Uterus (tissue), 4 donors: ENCODE data around the gene PCDHA7. TPM values are rescaled to one million over a fixed set of nuclear protein-coding genes. Genes with fewer than 3 reads are reported as not detected.
A peak's percentile ranks its signal among the peaks of the same experiment; 100 is the strongest.
"Not testable (repeated sequence)": the region's sequence is repeated elsewhere in the genome, so short reads cannot be mapped to it uniquely, and the experiment has no call there.

ENCODE experiments used
- DNase-seq, 2 donors: peaks; one replicate each; pipeline ENCODE4 v3.0.0-alpha.2; 2019 to 2020
- H3K27ac ChIP-seq, 2 donors: fragments of 200-600 bp; sonication (generic); 1 replicate in 1 of 2; 2 replicates in 1 of 2; pipeline ENCODE4 v1.5.1; 2016 to 2018
- H3K27me3 ChIP-seq, 2 donors: fragments of 200-600 bp; sonication (generic); one replicate each; pipeline ENCODE4 v1.5.1; 2018 to 2019; ENCODE audit warnings: control low read depth in 1 of 2
- H3K36me3 ChIP-seq, 2 donors: fragments of 200-600 bp; sonication (generic); one replicate each; pipeline ENCODE4 v1.5.1; 2019; ENCODE audit warnings: control low read depth in 1 of 2
- H3K4me1 ChIP-seq, 2 donors: fragments of 200-600 bp; sonication (generic); one replicate each; pipeline ENCODE4 v1.5.1; 2018 to 2019; ENCODE audit warnings: control low read depth in 1 of 2
- H3K4me3 ChIP-seq, 2 donors: fragments of 200-600 bp; sonication (generic); 1 replicate in 1 of 2; 2 replicates in 1 of 2; pipeline ENCODE4 v1.5.1; 2018 to 2019; ENCODE audit warnings: mild to moderate bottlenecking in 1 of 2
- H3K9me3 ChIP-seq, 2 donors: fragments of 200-600 bp; sonication (generic); one replicate each; pipeline ENCODE4 v1.5.1; 2019; ENCODE audit warnings: control low read depth in 1 of 2
- CTCF ChIP-seq, 4 experiments: fragments of 200-600 bp in 2 of 4; fragments of 450-650 bp in 2 of 4; sonication (generic) in 2 of 4; IDR thresholded peaks; one replicate each; pipeline ENCODE4 v1.5.1; 2016 to 2019; ENCODE audit warnings: antibody characterized with exemption in 4 of 4, mild to moderate bottlenecking in 2 of 4, moderate library complexity in 1 of 4
- POLR2A ChIP-seq, 2 donors: fragments of 450-650 bp; IDR thresholded peaks; one replicate each; pipeline ENCODE4 v1.6.1; 2016; ENCODE audit warnings: antibody characterized with exemption in 2 of 2, mild to moderate bottlenecking in 1 of 2, moderate library complexity in 1 of 2
- intact Hi-C: fragments of 100-400 bp; cut with DNase I; formaldehyde crosslinking; loops from one replicate; pipeline ENCODE4 v1.15.1; 2023; ENCODE audit warnings: low total_unique reads
- total RNA-seq, 4 donors: library from RNA; depleted of rRNA in 3 of 4; stranded (reverse); fragments of >200 nt in 3 of 4; gene quantifications; one replicate each; pipeline versions ENCODE4 v1.1.0 to v1.2.4, GENCODE V29; 2014 to 2023
- donor health status: DM: yes; HTN: yes; CAD: no.

The PCDHA7 gene
- total RNA-seq, 4 donors from 2014 or later, result 0.98 to 24.6 (median 2.2) TPM; not detected in 1

- no peaks in the 10 kb centered on the region for H3K4me1 ChIP-seq
- H3K4me3 ChIP-seq, result no peak within 1 kb of the TSS
- intact Hi-C loops, result no loop called here
- H3K27me3 ChIP-seq, result peaks cover 0 to 12% of the 10 kb centered on the region in 2 donors
- H3K36me3 ChIP-seq, result no peaks in the 10 kb centered on the region
- peak in 2 of 4 experiments; percentile 22 to 25 for TF ChIP-seq CTCF (IDR thresholded peaks at IDR 0.05)
- TF ChIP-seq POLR2A (IDR thresholded peaks at IDR 0.05), result no peak
- H3K9me3 ChIP-seq, result peaks cover 0 to 8% of the 10 kb centered on the region in 2 donors
- H3K27ac ChIP-seq, result no peak within 1 kb of the TSS
- DNase-seq, result peak in 1 of 2 donors; percentile 31
Measured at GRCh38 chr5:140821375-140822280, 12.4 kb upstream of the PCDHA7 start, which contains the start of gene PCDHA5. PCDHA5 (plus strand) TSS chr5:140821613.

GRCh38 chr5:140822281-140822629 lies 11.8 kb upstream of the PCDHA7 start:
- Histone ChIP-seq H3K36me3 (no peaks in the 10 kb centered on the region), H3K4me1 (no peaks in the 10 kb centered on the region), H3K9me3 (peaks cover 0 to 13% of the 10 kb centered on the region in 2 donors), H3K27me3 (peaks cover 0 to 12% of the 10 kb centered on the region in 2 donors), H3K4me3 (no peak overlapping the region), H3K27ac (no peak overlapping the region)
- intact Hi-C loops, result no loop called here
- no peak for TF ChIP-seq CTCF (IDR thresholded peaks at IDR 0.05)
- TF ChIP-seq POLR2A (IDR thresholded peaks at IDR 0.05), result no peak
- no peak for DNase-seq

- peaks cover 0 to 12% of the 10 kb centered on the region in 2 donors for H3K27me3 ChIP-seq
- peaks cover 0 to 13% of the 10 kb centered on the region in 2 donors for H3K9me3 ChIP-seq
Measured at GRCh38 chr5:140822969-140823368, 11.1 kb upstream of the PCDHA7 start.

GRCh38 chr5:140823475-140823874 lies 10.6 kb upstream of the PCDHA7 start:
- H3K36me3 ChIP-seq, result no peaks in the 10 kb centered on the region
- H3K4me1 ChIP-seq, result no peaks in the 10 kb centered on the region
- H3K27me3 ChIP-seq, result peaks cover 0 to 12% of the 10 kb centered on the region in 2 donors
- TF ChIP-seq POLR2A (IDR thresholded peaks at IDR 0.05), result no peak
- intact Hi-C loops, result no loop called here
- H3K4me3 ChIP-seq, result no peak overlapping the region
- no peak overlapping the region for H3K27ac ChIP-seq
- peaks cover 0 to 13% of the 10 kb centered on the region in 2 donors for H3K9me3 ChIP-seq
- no peak for DNase-seq

More at GRCh38 chr5:140822969-140823368, 11.1 kb upstream of the PCDHA7 start:
- DNase-seq, H3K27ac ChIP-seq, intact Hi-C loops, H3K4me3 ChIP-seq, H3K4me1 ChIP-seq, H3K36me3 ChIP-seq: not testable (repeated sequence)

- H3K9me3 ChIP-seq, result peaks cover 0 to 16% of the 10 kb centered on the region in 2 donors
- no peaks in the 10 kb centered on the region for H3K27me3 ChIP-seq
- H3K4me3 ChIP-seq, result peak within 1 kb of the TSS; percentile 19 to 21
Measured at GRCh38 chr5:140827704-140828361, 6.2 kb upstream of the PCDHA7 start, which contains the start of gene PCDHA6. PCDHA6 (plus strand) TSS chr5:140827960; CDS start chr5:140828092, 132 bp downstream.

More at GRCh38 chr5:140827704-140828361, 6.2 kb upstream of the PCDHA7 start, which contains the start of gene PCDHA6:
- no peak for DNase-seq
- Histone ChIP-seq H3K4me1 (no peaks in the 10 kb centered on the region), H3K27ac (no peak within 1 kb of the TSS), H3K36me3 (no peaks in the 10 kb centered on the region)
- intact Hi-C loops, result no loop called here
- TF ChIP-seq POLR2A (IDR thresholded peaks at IDR 0.05), result no peak
- TF ChIP-seq CTCF (IDR thresholded peaks at IDR 0.05), result peak in 1 of 4 experiments; percentile 30
